HFF-Myc (cell line): Measurements from ENCODE around the gene CENPF.

Source experiments
- DNase-seq: peaks from one replicate; pipeline ENCODE4 v3.0.0-alpha.2; 2011; ENCODE audit warnings: low read depth; ENCODE audit errors: extremely low read depth
- H3K4me3 ChIP-seq: replicated peaks from 2 replicates; pipeline ENCODE4 v1.5.1; 2011; ENCODE audit warnings: low read depth, mild to moderate bottlenecking, control low read depth, low read length
- CTCF ChIP-seq: IDR thresholded peaks from 2 replicates; pipeline ENCODE4 v1.5.1; 2012; ENCODE audit warnings: mild to moderate bottlenecking, low read depth, low read length, control low read depth; ENCODE audit errors: missing control alignments

The CENPF gene

DNA sequence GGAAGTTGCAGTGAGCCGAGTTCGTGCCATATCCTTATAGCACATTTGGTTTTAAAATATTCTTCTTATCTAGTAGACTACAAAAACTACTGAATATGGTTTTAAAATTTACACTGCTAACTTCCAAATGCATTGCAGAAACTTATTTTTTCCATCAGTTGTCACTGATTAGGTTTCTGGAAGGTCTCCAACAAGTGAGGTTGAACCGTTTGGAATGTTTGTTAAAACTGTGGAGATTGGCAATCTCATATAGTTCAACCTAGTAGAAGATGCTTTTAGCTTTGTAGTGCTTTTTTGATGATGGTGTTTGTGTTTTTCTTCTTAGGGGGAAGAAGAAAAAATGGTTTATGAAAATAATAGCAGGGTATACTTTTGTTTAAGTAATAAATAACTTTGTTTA lies 12.9 kb downstream of the CENPF start:
- no peak for TF ChIP-seq CTCF
- no peak overlapping the region for H3K4me3 ChIP-seq
- DNase-seq, result no peak

DNA sequence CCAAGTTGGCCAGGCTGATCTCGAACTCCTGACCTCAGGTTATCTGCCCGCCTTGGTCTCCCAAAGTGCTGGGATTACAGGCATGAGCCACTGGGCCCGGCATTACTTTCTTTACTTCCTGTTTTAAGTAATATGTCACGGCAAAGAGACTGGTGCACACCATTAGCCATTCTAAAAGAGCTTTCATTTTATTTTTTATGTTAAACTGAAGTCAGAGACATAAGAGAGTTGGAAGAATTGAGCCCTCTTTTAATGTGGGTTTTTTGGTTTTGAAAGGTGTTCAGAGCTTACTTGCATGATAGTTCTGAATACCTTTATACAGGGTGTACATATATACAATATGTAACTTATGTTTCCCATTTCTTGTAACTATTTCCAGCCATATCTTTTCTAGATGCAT lies 14.3 kb downstream of the CENPF start:
- H3K4me3 ChIP-seq, result no peak overlapping the region
- no peak for TF ChIP-seq CTCF
- no peak for DNase-seq

GRCh38 chr1:214617843-214618242 lies 14.8 kb downstream of the CENPF start:
- no peak for DNase-seq
- no peak for TF ChIP-seq CTCF
- H3K4me3 ChIP-seq, result no peak overlapping the region

DNA sequence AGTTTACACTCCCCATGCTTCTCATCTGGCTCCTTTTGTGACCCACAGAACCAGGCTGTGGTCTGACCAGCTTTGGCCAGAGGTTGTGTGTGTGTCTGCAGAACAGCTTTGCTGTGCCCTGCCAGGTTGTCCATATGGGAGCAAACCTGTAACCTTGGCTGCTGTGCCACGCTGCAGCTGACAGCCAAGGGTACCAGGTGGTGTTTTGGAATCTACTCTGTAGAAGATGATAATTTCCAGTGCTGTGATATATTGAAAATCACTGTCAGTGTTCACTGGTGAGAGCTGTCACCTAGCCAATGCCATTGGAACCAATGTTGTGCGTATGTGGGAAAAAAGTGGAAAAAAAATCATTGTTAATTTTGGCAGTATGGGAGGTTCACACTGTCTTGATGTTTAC lies 18.2 kb downstream of the CENPF start:
- TF ChIP-seq CTCF, result no peak
- no peak for DNase-seq
- H3K4me3 ChIP-seq, result no peak overlapping the region

DNA sequence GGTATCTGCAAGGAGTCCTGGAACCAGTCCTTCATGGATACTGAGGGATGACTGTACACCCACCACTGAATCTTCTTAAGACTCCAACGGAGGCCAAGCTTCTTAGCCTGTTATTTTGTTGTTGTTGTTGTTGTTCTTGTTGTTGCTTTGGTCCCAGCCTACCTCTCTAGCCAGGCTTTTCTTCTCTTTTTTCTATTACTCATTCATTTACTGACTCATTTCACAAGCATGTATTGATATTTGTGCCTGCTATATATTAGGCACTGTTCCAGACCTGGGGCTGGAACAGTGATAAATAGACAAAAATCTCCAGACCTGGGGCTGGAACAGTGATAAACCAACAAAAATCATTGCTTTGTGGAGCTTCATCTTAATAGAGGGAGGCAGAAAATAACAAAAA lies 20.4 kb downstream of the CENPF start:
- H3K4me3 ChIP-seq, result no peak overlapping the region
- TF ChIP-seq CTCF, result no peak
- DNase-seq, result no peak

GRCh38 chr1:214632091-214632490 lies 29.1 kb downstream of the CENPF start:
- H3K4me3 ChIP-seq, result no peak overlapping the region
- no peak for DNase-seq
- no peak for TF ChIP-seq CTCF

GRCh38 chr1:214633686-214634085 lies 30.7 kb downstream of the CENPF start:
- DNase-seq, result no peak
- TF ChIP-seq CTCF, result no peak
- H3K4me3 ChIP-seq, result no peak overlapping the region
